ENCODE data around the gene FXYD7.
"Not testable (repeated sequence)": the region's sequence is repeated elsewhere in the genome, so short reads cannot be mapped to it uniquely, and the experiment has no call there.

FXYD7 gene

GRCh38 chr19:35167251-35168119, 24.4 kb downstream of the FXYD7 start:
- DNase-seq, result peak; percentile 24

DNA sequence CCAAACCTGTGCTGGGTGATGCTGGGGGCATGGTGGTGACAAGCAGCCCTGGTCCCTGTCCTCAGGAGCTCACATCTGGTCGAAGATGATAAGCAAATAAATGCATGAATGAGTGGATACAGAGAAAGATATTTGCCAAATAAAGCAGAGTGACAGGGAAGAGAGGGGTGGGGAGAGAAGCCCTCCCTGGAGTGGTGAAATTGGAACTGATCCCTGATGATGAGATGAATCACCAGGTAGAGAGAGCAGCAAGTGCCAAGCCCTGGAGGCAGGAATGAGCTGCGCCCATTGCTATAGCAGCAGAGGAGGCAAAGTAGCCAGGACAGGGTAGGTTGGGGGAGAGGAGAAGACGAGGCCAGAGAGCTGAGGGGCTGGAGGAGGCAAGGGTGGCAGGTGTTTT, 25.1 kb downstream of the FXYD7 start:
- DNase-seq, result no peak

DNA sequence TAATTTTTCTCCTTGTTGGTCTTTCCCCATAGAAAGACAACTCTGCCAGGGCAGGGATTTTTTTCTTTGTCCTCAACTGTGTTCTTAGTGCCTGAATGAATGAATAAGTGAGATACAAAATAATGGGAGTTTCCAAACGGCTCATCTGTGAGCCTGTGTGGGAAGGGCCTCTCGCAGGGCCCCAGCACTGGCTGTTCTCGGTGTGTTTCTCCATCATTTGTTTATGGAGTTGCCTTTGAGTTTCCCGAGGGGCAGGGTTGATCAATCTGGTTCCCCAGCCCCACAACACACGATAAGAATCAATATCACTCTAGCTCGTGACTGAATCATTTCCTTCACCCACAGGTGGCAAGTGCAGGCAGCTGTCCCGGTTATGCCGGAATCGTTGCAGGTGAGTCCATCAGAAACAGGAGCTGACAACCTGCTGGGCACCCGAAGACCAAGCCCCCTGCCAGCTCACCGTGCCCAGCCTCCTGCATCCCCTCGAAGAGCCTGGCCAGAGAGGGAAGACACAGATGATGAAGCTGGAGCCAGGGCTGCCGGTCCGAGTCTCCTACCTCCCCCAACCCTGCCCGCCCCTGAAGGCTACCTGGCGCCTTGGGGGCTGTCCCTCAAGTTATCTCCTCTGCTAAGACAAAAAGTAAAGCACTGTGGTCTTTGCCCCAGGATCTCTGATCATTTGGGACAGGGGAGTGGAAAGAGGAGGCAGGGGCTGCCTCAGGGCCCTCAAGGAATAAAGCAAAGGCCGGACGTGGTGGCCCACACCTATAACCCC, 26.4 kb downstream of the FXYD7 start:
- no peak for DNase-seq

GRCh38 chr19:35170359-35171061, 27.5 kb downstream of the FXYD7 start:
- DNase-seq, result no peak

DNA sequence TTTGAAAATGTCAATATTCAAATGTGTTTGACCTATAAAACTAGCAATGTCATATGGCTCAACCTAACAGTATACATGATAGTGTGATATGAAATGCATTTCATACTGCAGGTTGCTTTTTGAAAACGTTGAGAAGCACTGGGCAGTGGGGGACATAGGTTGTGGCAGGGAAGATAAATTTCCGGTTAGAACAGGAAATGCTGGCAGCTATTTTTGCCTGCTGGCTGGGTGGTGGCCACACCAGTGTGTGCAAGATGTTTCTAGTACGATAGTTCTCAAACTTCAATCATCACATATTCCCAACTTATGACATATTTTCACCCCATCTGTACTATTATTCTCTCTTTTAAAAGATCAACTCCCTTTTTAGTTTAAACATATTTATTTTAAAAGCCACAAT, 28.7 kb downstream of the FXYD7 start:
- peak; percentile 30 for DNase-seq

GRCh38 chr19:35174226-35174625, 31.2 kb downstream of the FXYD7 start:
- no peak for DNase-seq

DNA sequence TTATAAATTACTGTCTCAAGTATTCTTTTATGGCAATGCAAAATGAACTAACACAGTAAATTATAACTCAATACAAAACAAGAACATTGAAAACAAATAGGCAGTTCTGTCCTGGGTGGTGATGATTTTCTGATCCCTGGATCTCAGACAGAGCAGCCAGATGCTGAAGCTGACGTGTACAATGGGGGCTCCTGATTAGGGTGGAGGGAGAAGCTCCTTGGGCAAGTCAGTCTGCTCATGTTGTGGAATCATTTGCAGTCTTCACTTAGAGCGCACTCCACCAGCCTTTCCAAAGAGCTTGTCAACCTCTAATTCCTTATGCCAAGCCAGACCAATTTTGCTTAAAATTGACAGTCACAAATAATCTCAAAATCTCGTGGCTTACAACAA, 33.1 kb downstream of the FXYD7 start:
- DNase-seq, result no peak

GRCh38 chr19:35177377-35178274, 34.6 kb downstream of the FXYD7 start:
- no peak for DNase-seq

DNA sequence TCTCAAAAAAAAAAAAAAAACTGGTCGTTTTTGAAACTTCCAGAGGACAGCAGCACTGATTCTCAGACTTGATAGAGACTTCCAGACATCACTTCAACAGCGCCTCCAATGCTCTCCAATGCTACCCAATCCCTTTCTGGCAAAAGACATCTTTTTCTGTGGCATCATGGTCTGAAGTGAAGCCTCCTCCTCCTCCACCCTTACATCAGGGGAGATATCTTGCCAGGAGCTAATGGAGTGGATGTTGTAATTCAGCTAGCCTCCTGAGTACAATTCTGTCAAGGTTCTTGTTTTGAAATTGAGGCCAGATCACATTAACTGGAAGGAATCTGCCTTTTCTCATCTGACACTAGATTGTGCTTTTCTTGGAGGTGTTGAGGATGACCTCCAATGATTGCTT, 35.6 kb downstream of the FXYD7 start:
- no peak for DNase-seq

GRCh38 chr19:35179830-35180229, 36.8 kb downstream of the FXYD7 start:
- DNase-seq, result no peak

- no peak for DNase-seq
Observed at GRCh38 chr19:35181387-35181786, 38.3 kb downstream of the FXYD7 start.

- DNase-seq, result no peak
Observed at GRCh38 chr19:35184267-35184666, 41.2 kb downstream of the FXYD7 start.

- DNase-seq, result no peak
Observed at GRCh38 chr19:35184884-35185283, 41.8 kb downstream of the FXYD7 start.

GRCh38 chr19:35194012-35194984, 51.2 kb downstream of the FXYD7 start:
- no peak for DNase-seq

DNA sequence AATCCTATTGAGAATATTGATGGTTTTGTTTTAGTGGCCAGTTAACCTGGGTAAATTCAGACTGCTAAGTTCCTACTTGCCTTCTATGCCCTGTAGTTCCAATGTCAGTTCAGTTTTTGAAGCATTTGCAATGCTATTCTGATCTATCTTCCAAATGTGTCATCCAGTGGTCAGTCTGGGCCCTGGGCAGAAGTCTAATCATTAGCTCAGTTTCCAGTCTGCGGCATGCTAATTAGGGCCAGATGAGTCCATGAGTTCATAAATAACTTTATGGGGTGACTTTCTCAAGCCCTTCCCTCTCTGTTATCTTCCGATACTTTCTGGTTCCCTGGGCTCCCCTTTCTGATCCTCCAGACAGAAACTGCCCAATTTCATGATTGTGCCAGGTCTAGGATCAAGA, 52.8 kb downstream of the FXYD7 start:
- DNase-seq, result no peak

DNA sequence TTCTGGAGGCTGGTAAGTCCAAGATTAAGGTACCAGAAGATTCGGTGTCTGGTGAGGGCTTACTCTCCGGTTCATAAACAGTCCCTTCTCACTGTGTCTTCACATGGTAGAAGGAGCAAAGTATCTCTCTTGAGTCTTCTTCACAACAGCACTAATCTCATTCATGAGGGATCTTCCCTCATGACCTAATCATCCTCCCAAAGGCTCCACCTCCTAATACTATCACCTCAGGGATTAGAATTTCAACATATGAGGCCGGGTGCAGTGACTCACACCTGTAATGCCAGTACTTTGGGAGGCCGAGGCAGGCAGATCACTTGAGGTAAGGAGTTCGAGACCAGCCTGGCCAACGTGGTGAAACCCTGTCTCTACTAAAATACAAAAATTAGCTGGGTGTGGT, 53.8 kb downstream of the FXYD7 start:
- not testable (repeated sequence) for DNase-seq

GRCh38 chr19:35199481-35199880, 56.4 kb downstream of the FXYD7 start:
- DNase-seq, result no peak

- no peak for DNase-seq
Observed at GRCh38 chr19:35202722-35203688, 60.0 kb downstream of the FXYD7 start.
